ENCODE data around the gene WDR47.
A peak's percentile ranks its signal among the peaks of the same experiment; 100 is the strongest.
"Not testable (repeated sequence)": the region's sequence is repeated elsewhere in the genome, so short reads cannot be mapped to it uniquely, and the experiment has no call there.

WDR47 gene

GRCh38 chr1:109027841-109028240 lies 14.1 kb downstream of the WDR47 start:
- ATAC-seq, result no peak
- TF ChIP-seq ZNF8 (CRISPR knock-in tag; IDR thresholded peaks at IDR 0.05) (no peak), CREB5 (CRISPR knock-in tag; IDR thresholded peaks at IDR 0.05; ENCODE audit: low read depth) (no peak)

- ATAC-seq, result peak; percentile 30; the same call in 1 of the 3 replicates
- TF ChIP-seq CREB5 (CRISPR knock-in tag; IDR thresholded peaks at IDR 0.05; ENCODE audit: low read depth) (no peak), POU6F1 (CRISPR knock-in tag; IDR thresholded peaks at IDR 0.05; ENCODE audit: borderline replicate concordance, low read depth) (no peak), TCF4 (CRISPR knock-in tag; IDR thresholded peaks at IDR 0.05; ENCODE audit: borderline replicate concordance) (no peak)
These were observed 16.2 kb downstream of the WDR47 start for GRCh38 chr1:109025694-109026093.

GRCh38 chr1:109024646-109025045 lies 17.3 kb downstream of the WDR47 start:
- TF ChIP-seq ARNTL (CRISPR knock-in tag; IDR thresholded peaks at IDR 0.05; ENCODE audit: borderline replicate concordance, low read depth), result no peak
- TF ChIP-seq ESRRG (CRISPR knock-in tag; IDR thresholded peaks at IDR 0.05), result no peak
- no peak for TF ChIP-seq TSHZ2 (CRISPR knock-in tag; IDR thresholded peaks at IDR 0.05)
- no peak for ATAC-seq

- no peak for ATAC-seq
- no peak for TF ChIP-seq RARB (CRISPR knock-in tag; IDR thresholded peaks at IDR 0.05)
These were observed 21.1 kb downstream of the WDR47 start for GRCh38 chr1:109020693-109021257.

- not testable (repeated sequence) for ATAC-seq
These were observed 24.2 kb downstream of the WDR47 start for GRCh38 chr1:109017719-109018118.

GRCh38 chr1:109017134-109017533 lies 24.8 kb downstream of the WDR47 start:
- no peak for TF ChIP-seq GLIS3 (CRISPR knock-in tag; IDR thresholded peaks at IDR 0.05)
- no peak for TF ChIP-seq BACH2 (CRISPR knock-in tag; IDR thresholded peaks at IDR 0.05; ENCODE audit: borderline replicate concordance)
- TF ChIP-seq ISL1 (CRISPR knock-in tag; IDR thresholded peaks at IDR 0.05), result no peak
- no peak for ATAC-seq

- no peak for ATAC-seq
- TF ChIP-seq OSR1 (CRISPR knock-in tag; IDR thresholded peaks at IDR 0.05) (no peak), CSRNP3 (CRISPR knock-in tag; IDR thresholded peaks at IDR 0.05) (no peak), ZC3H10 (CRISPR knock-in tag; IDR thresholded peaks at IDR 0.05) (no peak), TOX (CRISPR knock-in tag; IDR thresholded peaks at IDR 0.05; ENCODE audit: borderline replicate concordance) (no peak), GLIS3 (CRISPR knock-in tag; IDR thresholded peaks at IDR 0.05) (no peak), PATZ1 (CRISPR knock-in tag; IDR thresholded peaks at IDR 0.05; ENCODE audit: borderline replicate concordance) (no peak), CSDC2 (CRISPR knock-in tag; IDR thresholded peaks at IDR 0.05) (no peak), ESRRG (CRISPR knock-in tag; IDR thresholded peaks at IDR 0.05) (no peak), ISL1 (CRISPR knock-in tag; IDR thresholded peaks at IDR 0.05) (no peak), CREB5 (CRISPR knock-in tag; IDR thresholded peaks at IDR 0.05; ENCODE audit: low read depth) (no peak), ZFP3 (CRISPR knock-in tag; IDR thresholded peaks at IDR 0.05) (no peak)
These were observed 30.6 kb downstream of the WDR47 start for GRCh38 chr1:109011335-109011734.
